ENCODE results near the gene MPO. TPM values are rescaled to one million over a fixed set of nuclear protein-coding genes. Genes with fewer than 3 reads are reported as not detected.

Gene MPO
- total and polyA plus RNA-seq, 2 donors (not counting 1 experiment from before 2014, with no cell fraction given) = 0.07 TPM; not detected in 1

DNA sequence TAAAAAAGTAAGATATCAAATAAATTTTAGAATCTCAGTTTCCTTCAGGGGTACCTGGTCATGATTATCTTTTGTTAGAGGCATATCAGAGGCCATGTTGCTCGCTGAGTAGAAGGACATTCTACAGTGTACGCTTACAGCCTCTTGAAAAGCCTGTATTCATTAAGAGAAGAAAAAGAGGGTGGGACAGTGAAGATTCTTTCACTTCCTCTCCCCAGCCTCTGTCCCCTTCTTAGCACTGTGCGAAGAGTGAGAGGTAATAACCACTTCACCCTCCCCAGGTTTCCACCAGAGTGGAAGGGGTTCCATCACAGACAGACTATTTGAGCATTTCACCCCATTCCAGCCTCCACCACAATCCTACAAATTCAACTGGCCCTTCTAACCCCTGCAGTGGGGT is 47.2 kb downstream of the MPO start:
- ATAC-seq (ENCODE audit: low read depth) = peak; percentile 90
- Mint-ChIP-seq H3K27me3 (peaks cover 14% of the 10 kb centered on the region), H3K27ac (peak overlapping the region; percentile 85), H3K4me3 (peak overlapping the region; percentile 37), H3K9me3 (ENCODE audit: insufficient read depth) (no peaks in the 10 kb centered on the region), H3K4me1 (peaks cover 32% of the 10 kb centered on the region)
- no peak overlapping the region for H3K4me3 ChIP-seq (ENCODE audit: control extremely low read depth in 1 of 5, extremely low read depth in 1 of 5, insufficient read depth in 1 of 5, low read depth in 2 of 5, low read length in 4 of 5)
- no peaks in the 10 kb centered on the region for H3K9me3 ChIP-seq (ENCODE audit: control extremely low read depth in 1 of 3, control insufficient read depth in 2 of 3, insufficient read depth in 1 of 3, low read length in 2 of 3)
- TF ChIP-seq, protein P1, sequence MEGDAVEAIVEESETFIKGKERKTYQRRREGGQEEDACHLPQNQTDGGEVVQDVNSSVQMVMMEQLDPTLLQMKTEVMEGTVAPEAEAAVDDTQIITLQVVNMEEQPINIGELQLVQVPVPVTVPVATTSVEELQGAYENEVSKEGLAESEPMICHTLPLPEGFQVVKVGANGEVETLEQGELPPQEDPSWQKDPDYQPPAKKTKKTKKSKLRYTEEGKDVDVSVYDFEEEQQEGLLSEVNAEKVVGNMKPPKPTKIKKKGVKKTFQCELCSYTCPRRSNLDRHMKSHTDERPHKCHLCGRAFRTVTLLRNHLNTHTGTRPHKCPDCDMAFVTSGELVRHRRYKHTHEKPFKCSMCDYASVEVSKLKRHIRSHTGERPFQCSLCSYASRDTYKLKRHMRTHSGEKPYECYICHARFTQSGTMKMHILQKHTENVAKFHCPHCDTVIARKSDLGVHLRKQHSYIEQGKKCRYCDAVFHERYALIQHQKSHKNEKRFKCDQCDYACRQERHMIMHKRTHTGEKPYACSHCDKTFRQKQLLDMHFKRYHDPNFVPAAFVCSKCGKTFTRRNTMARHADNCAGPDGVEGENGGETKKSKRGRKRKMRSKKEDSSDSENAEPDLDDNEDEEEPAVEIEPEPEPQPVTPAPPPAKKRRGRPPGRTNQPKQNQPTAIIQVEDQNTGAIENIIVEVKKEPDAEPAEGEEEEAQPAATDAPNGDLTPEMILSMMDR (IDR thresholded peaks at IDR 0.05) = no peak
- no peak for TF ChIP-seq EZH2 (IDR thresholded peaks at IDR 0.05; ENCODE audit: borderline replicate concordance, insufficient read depth, low read depth, low read length, poor library complexity, severe bottlenecking)
- peak overlapping the region in 1 of 2 donors; percentile 69 for H3K27ac ChIP-seq (ENCODE audit: low read length in 2 of 2)
- intact Hi-C loops (cut with micrococcal nuclease) = loop anchor here (1.0 kb wide), 2 partner anchors 14 to 16 kb away; partner anchors contain the start of gene MKS1
- H3K36me3 ChIP-seq (replicated peaks in 1 of 2; ENCODE audit: control extremely low read depth in 1 of 2, control insufficient read depth in 1 of 2, extremely low read depth in 1 of 2, insufficient read depth in 2 of 2, low read length in 1 of 2) = no peaks in the 10 kb centered on the region
- no peaks in the 10 kb centered on the region for H4K20me1 ChIP-seq (ENCODE audit: control insufficient read depth, insufficient read depth, low read length, poor library complexity, severe bottlenecking)
- H3K79me2 ChIP-seq (ENCODE audit: control insufficient read depth, insufficient read depth, low read length) = no peaks in the 10 kb centered on the region
- POLR2A ChIA-PET = no interaction called here
- H3K4me2 ChIP-seq (replicated peaks; ENCODE audit: low read depth, low read length, poor library complexity, severe bottlenecking) = peak overlapping the region; percentile 48
- CTCF ChIA-PET = interaction anchor here (0.5 to 1.4 kb wide), 3 partner anchors 14 to 674 kb away, joined by 3 to 7 read pairs (median 3); no protein-coding TSS in a partner anchor
- peaks cover 20 to 25% of the 10 kb centered on the region in 2 donors for H3K4me1 ChIP-seq (ENCODE audit: control insufficient read depth in 2 of 2, insufficient read depth in 2 of 2, low read length in 2 of 2)
- WGBS (ENCODE audit: insufficient coverage) = no CpG with 5 or more reads among the region's 3 CpGs
- peak overlapping the region; percentile 53 for H2AFZ ChIP-seq (ENCODE audit: insufficient read depth, low read depth, low read length, poor library complexity, severe bottlenecking)
- no peaks in the 10 kb centered on the region for H3K27me3 ChIP-seq (replicated peaks in 1 of 4; ENCODE audit: control extremely low read depth in 1 of 4, control insufficient read depth in 3 of 4, insufficient read depth in 4 of 4, low read length in 3 of 4)
- H3K9ac ChIP-seq (ENCODE audit: low read length) = no peak overlapping the region
- peak; percentile 70 for DNase-seq

DNA sequence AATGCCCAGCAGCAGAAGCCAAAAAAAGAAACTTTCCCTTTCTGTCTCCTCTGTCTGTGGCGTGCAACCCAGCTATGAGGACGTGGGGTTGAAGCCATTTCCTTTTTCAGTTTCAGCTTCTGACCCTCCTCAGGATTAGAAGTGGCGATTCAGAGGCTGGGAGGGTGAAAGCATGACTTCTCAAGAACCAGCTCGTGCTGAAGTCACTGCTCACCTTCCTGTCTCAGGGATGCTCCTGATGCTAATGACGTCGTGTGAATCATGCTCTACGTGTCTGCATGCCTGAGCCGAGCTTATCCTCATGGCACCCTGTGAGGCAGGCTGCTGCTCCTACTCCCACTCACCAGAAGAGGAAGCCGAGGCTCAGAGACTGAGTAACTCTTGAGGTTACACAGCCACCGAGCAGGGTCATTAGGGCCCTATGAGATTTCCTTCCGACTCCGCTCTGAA is 48.0 kb downstream of the MPO start:
- no peaks in the 10 kb centered on the region for H3K9me3 Mint-ChIP-seq (ENCODE audit: insufficient read depth)
- H3K9me3 ChIP-seq (ENCODE audit: control extremely low read depth in 1 of 3, control insufficient read depth in 2 of 3, insufficient read depth in 1 of 3, low read length in 2 of 3) = no peaks in the 10 kb centered on the region
- no peaks in the 10 kb centered on the region for H3K79me2 ChIP-seq (ENCODE audit: control insufficient read depth, insufficient read depth, low read length)
- H3K27ac Mint-ChIP-seq = peak overlapping the region; percentile 95
- no peaks in the 10 kb centered on the region for H3K36me3 ChIP-seq (replicated peaks in 1 of 2; ENCODE audit: control extremely low read depth in 1 of 2, control insufficient read depth in 1 of 2, extremely low read depth in 1 of 2, insufficient read depth in 2 of 2, low read length in 1 of 2)
- peak overlapping the region; percentile 79 for H2AFZ ChIP-seq (ENCODE audit: insufficient read depth, low read depth, low read length, poor library complexity, severe bottlenecking)
- DNase-seq (peak; percentile 64), ATAC-seq (ENCODE audit: low read depth) (peak; percentile 62)
- ChIA-PET CTCF (interaction anchor here (0.5 to 3.0 kb wide), 8 partner anchors 13 to 675 kb away, joined by 3 to 26 read pairs (median 4); partner anchors contain the start of gene MKS1), POLR2A (no interaction called here)
- WGBS (ENCODE audit: insufficient coverage) = 35% methylated on average over 11 of the region's 12 CpGs
- H3K4me3 ChIP-seq (ENCODE audit: control extremely low read depth in 1 of 5, extremely low read depth in 1 of 5, insufficient read depth in 1 of 5, low read depth in 2 of 5, low read length in 4 of 5) = peak overlapping the region in 1 of 5 experiments; percentile 2
- H4K20me1 ChIP-seq (ENCODE audit: control insufficient read depth, insufficient read depth, low read length, poor library complexity, severe bottlenecking) = no peaks in the 10 kb centered on the region
- peak overlapping the region; percentile 69 to 81 for H3K27ac ChIP-seq (ENCODE audit: low read length in 2 of 2)
- peaks cover 32% of the 10 kb centered on the region for H3K4me1 Mint-ChIP-seq
- TF ChIP-seq, protein P1 (IDR thresholded peaks at IDR 0.05) = no peak
- peak overlapping the region; percentile 78 for H3K4me3 Mint-ChIP-seq
- intact Hi-C loops (cut with micrococcal nuclease) = loop anchor here (1.0 kb wide), 2 partner anchors 13 to 17 kb away; partner anchors contain the start of gene MKS1
- H3K9ac ChIP-seq (ENCODE audit: low read length) = peak overlapping the region; percentile 17
- H3K4me1 ChIP-seq (ENCODE audit: control insufficient read depth in 2 of 2, insufficient read depth in 2 of 2, low read length in 2 of 2) = peaks cover 20 to 25% of the 10 kb centered on the region in 2 donors
- H3K27me3 ChIP-seq (replicated peaks in 1 of 4; ENCODE audit: control extremely low read depth in 1 of 4, control insufficient read depth in 3 of 4, insufficient read depth in 4 of 4, low read length in 3 of 4) = peaks cover 0 to under 1% (median 0%) of the 10 kb centered on the region in 4 experiments
- peak overlapping the region; percentile 48 for H3K4me2 ChIP-seq (replicated peaks; ENCODE audit: low read depth, low read length, poor library complexity, severe bottlenecking)
- H3K27me3 Mint-ChIP-seq = peaks cover 15% of the 10 kb centered on the region
